H9 (cell line): Measurements from ENCODE around the gene ARHGAP26. TPM values are rescaled to one million over a fixed set of nuclear protein-coding genes. Genes with fewer than 3 reads are reported as not detected.

Experiments
- DNase-seq: peaks from one replicate; pipeline ENCODE4 v3.0.0-alpha.2; 2017
- H2AFZ ChIP-seq: one replicate; pipeline ENCODE4 v1.6.1; 2013; ENCODE audit warnings: mild to moderate bottlenecking, low read length, control low read depth, moderate library complexity
- H2AK5ac ChIP-seq: 2 replicates; pipeline ENCODE4 v1.6.1; 2013; ENCODE audit warnings: low read length, control low read depth, mixed read lengths; ENCODE audit not compliant: insufficient read length
- H2BK120ac ChIP-seq: one replicate; pipeline ENCODE4 v1.6.1; 2013; ENCODE audit warnings: low read depth, mild to moderate bottlenecking, low read length, control low read depth, inconsistent platforms; ENCODE audit not compliant: poor library complexity, severe bottlenecking
- H2BK12ac ChIP-seq: 2 replicates; pipeline ENCODE4 v1.6.1; 2013; ENCODE audit warnings: low read length, control low read depth, mixed read lengths, low read depth; ENCODE audit not compliant: insufficient read length
- H2BK15ac ChIP-seq: 2 replicates; pipeline ENCODE4 v1.6.1; 2013; ENCODE audit warnings: low read depth, low read length, control low read depth
- H2BK20ac ChIP-seq: one replicate; pipeline ENCODE4 v1.6.1; 2013; ENCODE audit warnings: low read depth, mild to moderate bottlenecking, low read length, control low read depth, inconsistent platforms; ENCODE audit not compliant: poor library complexity, severe bottlenecking
- H2BK5ac ChIP-seq: 2 replicates; pipeline ENCODE4 v1.6.1; 2013; ENCODE audit warnings: low read length, control low read depth, mixed read lengths; ENCODE audit not compliant: insufficient read length
- H3K14ac ChIP-seq: 2 replicates; pipeline ENCODE4 v1.6.1; 2013; ENCODE audit warnings: low read length, control low read depth; ENCODE audit not compliant: insufficient read depth
- H3K18ac ChIP-seq: 2 replicates; pipeline ENCODE4 v1.6.1; 2013; ENCODE audit warnings: low read depth, mild to moderate bottlenecking, mixed read lengths, low read length, control low read depth; ENCODE audit not compliant: insufficient read length
- H3K23ac ChIP-seq: 2 replicates; pipeline ENCODE4 v1.6.1; 2013; ENCODE audit warnings: low read length, control low read depth, mixed read lengths, low read depth; ENCODE audit not compliant: insufficient read length
- H3K23me2 ChIP-seq: 2 replicates; pipeline ENCODE4 v1.6.1; 2013; ENCODE audit warnings: low read depth, mild to moderate bottlenecking, mixed read lengths, low read length, control low read depth; ENCODE audit not compliant: insufficient read length, poor library complexity, severe bottlenecking
- H3K27ac ChIP-seq: 2 replicates; pipeline ENCODE4 v1.5.1; 2013; ENCODE audit warnings: low read length, control low read depth, mixed read lengths, low read depth; ENCODE audit not compliant: insufficient read length
- H3K27me3 ChIP-seq: 2 replicates; pipeline ENCODE4 v1.6.1; 2013; ENCODE audit warnings: low read length, control low read depth, inconsistent platforms; ENCODE audit not compliant: insufficient read depth
- H3K4ac ChIP-seq: 2 replicates; pipeline ENCODE4 v1.6.1; 2013; ENCODE audit warnings: low read depth, mild to moderate bottlenecking, control low read depth, inconsistent platforms, low read length, moderate library complexity
- H3K4me1 ChIP-seq: 2 replicates; pipeline ENCODE4 v1.6.1; 2013; ENCODE audit warnings: low read length, control low read depth, inconsistent platforms; ENCODE audit not compliant: insufficient read depth
- H3K4me2 ChIP-seq: 2 replicates; pipeline ENCODE4 v1.6.1; 2013; ENCODE audit warnings: low read length, control low read depth, mixed read lengths; ENCODE audit not compliant: insufficient read length, insufficient read depth
- H3K56ac ChIP-seq: 2 replicates; pipeline ENCODE4 v1.6.1; 2013; ENCODE audit warnings: low read depth, mild to moderate bottlenecking, mixed read lengths, low read length, control low read depth; ENCODE audit not compliant: insufficient read length
- H3K79me1 ChIP-seq: 2 replicates; pipeline ENCODE4 v1.6.1; 2013; ENCODE audit warnings: low read depth, mild to moderate bottlenecking, moderate library complexity, low read length, control low read depth, inconsistent platforms; ENCODE audit not compliant: insufficient read depth, poor library complexity, severe bottlenecking
- H3K79me2 ChIP-seq: 2 replicates; pipeline ENCODE4 v1.6.1; 2013; ENCODE audit warnings: low read length, control low read depth, inconsistent platforms; ENCODE audit not compliant: insufficient read depth
- H3K9ac ChIP-seq: 2 replicates; pipeline ENCODE4 v1.6.1; 2013; ENCODE audit warnings: low read length, control low read depth, mixed read lengths; ENCODE audit not compliant: insufficient read length; ENCODE audit errors: extremely low read depth
- H3K9me3 ChIP-seq: one replicate; pipeline ENCODE4 v1.6.1; 2013; ENCODE audit warnings: low read depth, low read length, inconsistent platforms; ENCODE audit not compliant: control insufficient read depth
- H3T11ph ChIP-seq: one replicate; pipeline ENCODE4 v1.6.1; 2013; ENCODE audit warnings: mild to moderate bottlenecking, low read length, control low read depth, inconsistent platforms
- H4K20me1 ChIP-seq: one replicate; pipeline ENCODE4 v1.6.1; 2013; ENCODE audit not compliant: control insufficient read depth, insufficient read length, insufficient read depth
- H4K5ac ChIP-seq: 2 replicates; pipeline ENCODE4 v1.6.1; 2013; ENCODE audit warnings: low read depth, mild to moderate bottlenecking, mixed read lengths, low read length, control low read depth; ENCODE audit not compliant: insufficient read length
- H4K8ac ChIP-seq: replicated peaks from 2 replicates; pipeline ENCODE4 v1.6.1; 2013; ENCODE audit warnings: low read length, control low read depth, mixed read lengths, low read depth; ENCODE audit not compliant: insufficient read length
- H4K91ac ChIP-seq: 2 replicates; pipeline ENCODE4 v1.6.1; 2013; ENCODE audit warnings: low read depth, mild to moderate bottlenecking, moderate library complexity, mixed read lengths, low read length, control low read depth; ENCODE audit not compliant: insufficient read length
- H3K27ac Mint-ChIP-seq, 3 experiments: 2 replicates in 2 of 3; 3 replicates in 1 of 3; pipeline ENCODE4 v1.8.0; 2020 to 2021; ENCODE audit warnings: mixed read lengths in 3 of 3, mild to moderate bottlenecking in 1 of 3, moderate library complexity in 1 of 3
- H3K27me3 Mint-ChIP-seq: 2 replicates; pipeline ENCODE4 v1.8.0; 2021; ENCODE audit warnings: low read depth, mild to moderate bottlenecking, moderate library complexity, mixed read lengths
- H3K36me3 Mint-ChIP-seq, 3 experiments: 2 replicates in 2 of 3; 3 replicates in 1 of 3; pipeline ENCODE4 v1.8.0; 2020 to 2021; ENCODE audit warnings: low read depth in 3 of 3, mixed read lengths in 3 of 3; ENCODE audit not compliant: insufficient read depth in 1 of 3
- H3K4me1 Mint-ChIP-seq, 2 experiments: 2 replicates each; pipeline ENCODE4 v1.8.0; 2020; ENCODE audit warnings: mixed read lengths in 2 of 2
- H3K4me3 Mint-ChIP-seq, 2 experiments: 2 replicates in 1 of 2; 3 replicates in 1 of 2; pipeline ENCODE4 v1.8.0; 2020 to 2021; ENCODE audit warnings: mild to moderate bottlenecking in 2 of 2, mixed read lengths in 2 of 2, moderate library complexity in 1 of 2
- H3K9me3 Mint-ChIP-seq, 2 experiments: 2 replicates in 1 of 2; 3 replicates in 1 of 2; pipeline ENCODE4 v1.8.0; 2020; ENCODE audit warnings: mild to moderate bottlenecking in 2 of 2, mixed read lengths in 2 of 2, moderate library complexity in 1 of 2
- CTCF ChIP-seq: fragments of 200-600 bp; sonication (generic); conservative IDR thresholded peaks from 3 replicates; pipeline ENCODE4 v1.8.0; 2021; ENCODE audit warnings: antibody characterized with exemption, mild to moderate bottlenecking
- WGBS: extraction: QIAGEN DNeasy Blood & Tissue Kit; methylation state at CpG from one replicate; pipeline ENCODE4 v1.1.7; 2013; ENCODE audit warnings: missing lambda C conversion rate, low lambda C conversion rate, mixed read lengths; ENCODE audit not compliant: insufficient read length; ENCODE audit errors: extremely low coverage; 5-methylcytosine and 5-hydroxymethylcytosine counted together
- total RNA-seq: library from RNA; stranded (reverse); gene quantifications from 2 replicates; pipeline ENCODE4 v1.2.1, GENCODE V29; 2021

ARHGAP26 gene
- total RNA-seq, 1 experiment from 2014 or later: 13.8 TPM

DNA sequence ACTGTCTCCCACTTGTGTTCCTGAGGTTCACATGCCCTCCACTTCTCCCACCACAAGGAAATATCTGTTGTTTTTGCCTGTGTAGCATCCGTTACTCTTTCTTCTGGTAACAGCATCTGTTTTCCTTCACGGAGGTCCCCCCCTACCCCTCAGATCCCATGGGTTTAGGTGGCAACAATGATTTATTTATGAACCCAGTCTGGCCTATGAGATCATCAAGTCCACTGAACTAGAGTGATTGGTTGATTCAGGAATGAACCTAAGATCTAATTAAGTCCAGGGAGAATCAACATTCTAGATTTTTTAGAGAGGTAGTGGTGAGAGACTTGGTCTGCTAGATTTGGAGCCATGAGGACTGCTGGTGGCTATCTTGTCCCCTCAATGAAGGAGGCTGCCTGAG, 466.5 kb downstream of the ARHGAP26 start:
- Histone ChIP-seq H3K9me3 (no peaks in the 10 kb centered on the region), H3K23ac (no peak overlapping the region), H4K5ac (no peak overlapping the region), H3K4ac (no peak overlapping the region), H3K56ac (no peak overlapping the region), H2BK5ac (no peak overlapping the region), H4K8ac (no peak overlapping the region), H3K9ac (no peak overlapping the region), H3K4me2 (no peak overlapping the region), H3K18ac (no peak overlapping the region), H4K91ac (no peak overlapping the region), H3K27me3 (no peaks in the 10 kb centered on the region), H2BK15ac (no peak overlapping the region), H3K27ac (no peak overlapping the region), H3K79me1 (no peaks in the 10 kb centered on the region), H2BK120ac (no peak overlapping the region), H2AFZ (no peak overlapping the region), H3T11ph (no peak overlapping the region), H2BK12ac (no peak overlapping the region), H2BK20ac (no peak overlapping the region), H3K23me2 (no peaks in the 10 kb centered on the region), H4K20me1 (no peaks in the 10 kb centered on the region), H3K79me2 (no peaks in the 10 kb centered on the region), H3K14ac (no peak overlapping the region), H3K4me1 (no peaks in the 10 kb centered on the region), H2AK5ac (no peak overlapping the region)
- peaks cover 0 to 2% of the 10 kb centered on the region in 2 experiments; a peak in 2 of 4 replicates for H3K4me1 Mint-ChIP-seq
- WGBS: no CpG with 5 or more reads among the region's 2 CpGs
- no peak overlapping the region for H3K4me3 Mint-ChIP-seq
- peaks cover 2% of the 10 kb centered on the region for H3K27me3 Mint-ChIP-seq
- no peak for TF ChIP-seq CTCF
- H3K9me3 Mint-ChIP-seq: no peaks in the 10 kb centered on the region
- H3K36me3 Mint-ChIP-seq: peaks cover 0 to 2% (median 0%) of the 10 kb centered on the region in 3 experiments; a peak in 1 of 7 replicates
- no peak for DNase-seq
- no peak overlapping the region for H3K27ac Mint-ChIP-seq
